Glutamatergic neuron (in vitro differentiated cells): Measurements from ENCODE around the gene PHLDB3. TPM values are rescaled to one million over a fixed set of nuclear protein-coding genes. Genes with fewer than 3 reads are reported as not detected.

ENCODE experiments used
- DNase-seq: peaks from one replicate; pipeline ENCODE4 v3.0.0; 2022
- H3K27ac Mint-ChIP-seq: one replicate; pipeline ENCODE4 v1.8.0; 2020; ENCODE audit warnings: mild to moderate bottlenecking, mixed read lengths, inconsistent platforms; ENCODE audit not compliant: unreplicated experiment
- H3K27me3 Mint-ChIP-seq: one replicate; pipeline ENCODE4 v1.8.0; 2020; ENCODE audit warnings: mild to moderate bottlenecking, moderate library complexity, mixed read lengths, inconsistent platforms; ENCODE audit not compliant: unreplicated experiment
- H3K36me3 Mint-ChIP-seq: one replicate; pipeline ENCODE4 v1.8.0; 2020; ENCODE audit warnings: mild to moderate bottlenecking, mixed read lengths, inconsistent platforms; ENCODE audit not compliant: unreplicated experiment
- H3K4me1 Mint-ChIP-seq: one replicate; pipeline ENCODE4 v1.8.0; 2020; ENCODE audit warnings: mild to moderate bottlenecking, low read depth, mixed read lengths, inconsistent platforms; ENCODE audit not compliant: unreplicated experiment
- H3K4me3 Mint-ChIP-seq: one replicate; pipeline ENCODE4 v1.8.0; 2020; ENCODE audit warnings: mild to moderate bottlenecking, mixed read lengths, inconsistent platforms; ENCODE audit not compliant: unreplicated experiment
- H3K9me3 Mint-ChIP-seq: one replicate; pipeline ENCODE4 v1.8.0; 2020; ENCODE audit warnings: mild to moderate bottlenecking, moderate library complexity, mixed read lengths, inconsistent platforms; ENCODE audit not compliant: unreplicated experiment
- total RNA-seq: library from RNA; stranded (reverse); fragmentation: NEBNext Ultra II Directional; extraction: Animal tissue kit (Norgen Biotek cat#: 25700); gene quantifications from one replicate; pipeline ENCODE4 v1.2.1, GENCODE V29; 2021; ENCODE audit not compliant: unreplicated experiment
- TF ChIP-seq, protein P1 (sequence below): fragments of 200-600 bp; sonication (generic); IDR thresholded peaks from one replicate; pipeline ENCODE4 v1.5.0; 2021; ENCODE audit not compliant: partially characterized antibody, unreplicated experiment

PHLDB3 gene
- total RNA-seq, 1 donor from 2014 or later, result 6.8 TPM

DNA sequence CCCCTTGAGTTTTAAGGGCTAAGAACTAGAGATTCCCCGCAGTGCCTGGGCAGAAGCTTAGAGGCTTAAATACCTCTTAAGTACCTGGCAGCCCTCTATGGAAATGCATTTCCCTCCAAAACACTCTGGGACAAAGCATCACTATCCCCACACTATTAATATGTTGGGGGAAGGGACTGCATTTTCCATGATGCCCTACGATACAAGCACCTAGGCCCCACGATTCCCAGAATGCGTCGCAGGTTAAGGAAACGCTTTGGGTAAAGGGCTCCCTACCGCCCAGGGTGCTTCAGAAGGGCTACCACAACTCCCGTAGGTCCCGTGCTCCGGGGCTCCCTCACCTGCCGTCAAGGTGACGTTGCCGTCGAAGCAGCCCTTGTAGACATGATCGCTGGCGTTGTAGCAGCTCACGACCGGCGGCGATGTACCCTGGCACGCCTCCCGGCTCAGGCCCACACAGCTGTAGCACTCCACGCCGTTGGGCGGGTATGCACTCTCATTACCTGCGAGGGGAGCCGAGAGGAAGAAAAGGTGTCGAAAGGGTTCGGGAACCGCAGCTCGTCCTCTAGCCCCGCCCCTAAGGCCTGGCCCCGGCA lies 41.7 kb downstream of the PHLDB3 start:
- TF ChIP-seq, protein P1, sequence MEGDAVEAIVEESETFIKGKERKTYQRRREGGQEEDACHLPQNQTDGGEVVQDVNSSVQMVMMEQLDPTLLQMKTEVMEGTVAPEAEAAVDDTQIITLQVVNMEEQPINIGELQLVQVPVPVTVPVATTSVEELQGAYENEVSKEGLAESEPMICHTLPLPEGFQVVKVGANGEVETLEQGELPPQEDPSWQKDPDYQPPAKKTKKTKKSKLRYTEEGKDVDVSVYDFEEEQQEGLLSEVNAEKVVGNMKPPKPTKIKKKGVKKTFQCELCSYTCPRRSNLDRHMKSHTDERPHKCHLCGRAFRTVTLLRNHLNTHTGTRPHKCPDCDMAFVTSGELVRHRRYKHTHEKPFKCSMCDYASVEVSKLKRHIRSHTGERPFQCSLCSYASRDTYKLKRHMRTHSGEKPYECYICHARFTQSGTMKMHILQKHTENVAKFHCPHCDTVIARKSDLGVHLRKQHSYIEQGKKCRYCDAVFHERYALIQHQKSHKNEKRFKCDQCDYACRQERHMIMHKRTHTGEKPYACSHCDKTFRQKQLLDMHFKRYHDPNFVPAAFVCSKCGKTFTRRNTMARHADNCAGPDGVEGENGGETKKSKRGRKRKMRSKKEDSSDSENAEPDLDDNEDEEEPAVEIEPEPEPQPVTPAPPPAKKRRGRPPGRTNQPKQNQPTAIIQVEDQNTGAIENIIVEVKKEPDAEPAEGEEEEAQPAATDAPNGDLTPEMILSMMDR, result no peak
- H3K36me3 Mint-ChIP-seq, result no peaks in the 10 kb centered on the region
- no peak overlapping the region for H3K27ac Mint-ChIP-seq
- no peak for DNase-seq
- H3K27me3 Mint-ChIP-seq, result peaks cover 10% of the 10 kb centered on the region
- peak overlapping the region; percentile 98 for H3K4me3 Mint-ChIP-seq
- peaks cover 2% of the 10 kb centered on the region for H3K9me3 Mint-ChIP-seq
- no peaks in the 10 kb centered on the region for H3K4me1 Mint-ChIP-seq

GRCh38 chr19:43462383-43462782 lies 42.2 kb downstream of the PHLDB3 start:
- TF ChIP-seq, protein P1, result no peak
- Mint-ChIP-seq H3K27me3 (peaks cover 10% of the 10 kb centered on the region), H3K36me3 (no peaks in the 10 kb centered on the region), H3K4me1 (no peaks in the 10 kb centered on the region), H3K9me3 (peaks cover 2% of the 10 kb centered on the region), H3K4me3 (no peak overlapping the region), H3K27ac (no peak overlapping the region)
- no peak for DNase-seq

GRCh38 chr19:43461303-43461702 lies 43.2 kb downstream of the PHLDB3 start:
- Mint-ChIP-seq H3K9me3 (peaks cover 2% of the 10 kb centered on the region), H3K27me3 (peaks cover 9% of the 10 kb centered on the region), H3K27ac (no peak overlapping the region), H3K4me3 (no peak overlapping the region), H3K36me3 (no peaks in the 10 kb centered on the region), H3K4me1 (no peaks in the 10 kb centered on the region)
- TF ChIP-seq, protein P1, result no peak
- DNase-seq, result no peak

DNA sequence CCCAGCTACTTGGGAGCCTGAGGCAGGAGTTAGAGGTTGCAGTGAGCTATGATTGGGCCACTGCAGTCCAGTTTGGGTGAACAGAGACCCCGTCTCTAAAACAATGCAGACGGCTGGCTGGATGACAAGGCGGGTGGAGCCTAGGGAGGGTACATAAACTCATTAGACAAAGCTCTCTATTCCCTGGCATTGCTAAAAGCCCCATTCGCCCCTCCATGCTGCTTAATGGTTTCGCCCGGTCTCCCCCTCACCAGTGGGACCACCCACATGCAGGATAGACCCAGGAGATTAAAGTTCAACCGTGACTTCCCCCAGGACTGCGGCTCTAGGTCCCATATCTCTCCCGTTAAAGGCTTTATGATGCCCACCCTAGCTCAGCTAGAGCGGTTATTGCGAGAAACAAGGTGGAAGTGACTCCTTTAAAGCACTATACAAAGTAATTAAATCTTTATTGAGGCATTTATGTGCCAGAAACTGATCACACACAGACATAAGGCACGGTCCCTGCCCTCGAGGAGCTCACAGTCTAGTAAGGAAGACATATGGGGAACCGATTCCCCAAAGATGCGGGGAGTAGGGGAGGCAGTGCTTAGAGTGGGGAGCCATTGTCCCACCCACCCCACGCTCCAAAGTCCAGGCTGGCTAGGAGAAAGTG lies 44.1 kb downstream of the PHLDB3 start:
- no peak for DNase-seq
- Mint-ChIP-seq H3K27ac (no peak overlapping the region), H3K4me1 (no peaks in the 10 kb centered on the region), H3K9me3 (no peaks in the 10 kb centered on the region), H3K36me3 (no peaks in the 10 kb centered on the region), H3K4me3 (no peak overlapping the region), H3K27me3 (peaks cover 6% of the 10 kb centered on the region)
- TF ChIP-seq, protein P1, result no peak

DNA sequence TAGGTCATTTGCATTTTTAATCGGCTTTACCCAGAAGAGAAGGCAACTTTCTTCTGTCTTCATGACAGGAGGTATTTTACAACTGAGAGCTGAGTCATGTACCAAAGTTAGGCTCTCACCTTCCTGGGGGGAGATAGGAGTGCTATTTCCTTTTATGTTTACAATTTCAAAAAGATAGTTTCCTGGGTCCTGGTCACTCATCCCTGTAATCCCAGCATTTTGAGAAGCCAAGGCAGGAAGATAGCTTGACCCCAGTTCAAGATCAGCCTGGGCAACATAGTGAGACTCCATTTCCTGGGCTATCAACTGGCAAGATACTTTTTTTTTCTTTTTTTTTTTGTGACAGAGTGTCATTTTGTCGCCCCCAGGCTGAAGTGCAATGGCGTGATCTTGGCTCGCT lies 46.7 kb downstream of the PHLDB3 start:
- DNase-seq, result no peak
- Mint-ChIP-seq H3K4me1 (no peaks in the 10 kb centered on the region), H3K27me3 (peaks cover 6% of the 10 kb centered on the region), H3K36me3 (no peaks in the 10 kb centered on the region), H3K9me3 (no peaks in the 10 kb centered on the region), H3K27ac (no peak overlapping the region), H3K4me3 (no peak overlapping the region)
- TF ChIP-seq, protein P1, result no peak
